Measurements from ENCODE around the gene PCDHGB3.

DNA sequence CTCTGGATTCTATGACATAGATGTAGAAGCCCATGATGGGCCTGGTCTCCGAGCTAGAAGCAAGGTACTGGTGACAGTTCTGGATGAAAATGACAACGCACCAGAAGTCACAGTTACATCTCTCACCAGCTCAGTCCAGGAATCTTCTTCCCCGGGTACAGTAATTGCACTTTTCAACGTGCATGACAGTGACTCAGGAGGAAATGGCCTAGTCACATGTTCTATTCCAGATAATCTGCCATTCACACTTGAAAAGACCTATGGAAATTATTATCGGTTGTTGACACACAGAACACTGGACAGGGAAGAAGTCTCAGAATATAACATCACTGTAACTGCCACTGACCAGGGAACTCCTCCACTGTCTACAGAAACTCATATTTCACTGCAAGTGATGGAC lies 13.9 kb upstream of the PCDHGB3 start:
- TF ChIP-seq, protein P1, sequence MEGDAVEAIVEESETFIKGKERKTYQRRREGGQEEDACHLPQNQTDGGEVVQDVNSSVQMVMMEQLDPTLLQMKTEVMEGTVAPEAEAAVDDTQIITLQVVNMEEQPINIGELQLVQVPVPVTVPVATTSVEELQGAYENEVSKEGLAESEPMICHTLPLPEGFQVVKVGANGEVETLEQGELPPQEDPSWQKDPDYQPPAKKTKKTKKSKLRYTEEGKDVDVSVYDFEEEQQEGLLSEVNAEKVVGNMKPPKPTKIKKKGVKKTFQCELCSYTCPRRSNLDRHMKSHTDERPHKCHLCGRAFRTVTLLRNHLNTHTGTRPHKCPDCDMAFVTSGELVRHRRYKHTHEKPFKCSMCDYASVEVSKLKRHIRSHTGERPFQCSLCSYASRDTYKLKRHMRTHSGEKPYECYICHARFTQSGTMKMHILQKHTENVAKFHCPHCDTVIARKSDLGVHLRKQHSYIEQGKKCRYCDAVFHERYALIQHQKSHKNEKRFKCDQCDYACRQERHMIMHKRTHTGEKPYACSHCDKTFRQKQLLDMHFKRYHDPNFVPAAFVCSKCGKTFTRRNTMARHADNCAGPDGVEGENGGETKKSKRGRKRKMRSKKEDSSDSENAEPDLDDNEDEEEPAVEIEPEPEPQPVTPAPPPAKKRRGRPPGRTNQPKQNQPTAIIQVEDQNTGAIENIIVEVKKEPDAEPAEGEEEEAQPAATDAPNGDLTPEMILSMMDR (conservative IDR thresholded peaks at IDR 0.05; ENCODE audit: low read length): no peak
- no peak for TF ChIP-seq EZH2phosphoT487 (IDR thresholded peaks at IDR 0.05; ENCODE audit: borderline replicate concordance, low read depth, low read length)
